ENCODE data around the gene SV2A.
"Not testable (repeated sequence)": the region's sequence is repeated elsewhere in the genome, so short reads cannot be mapped to it uniquely, and the experiment has no call there.

The SV2A gene

DNA sequence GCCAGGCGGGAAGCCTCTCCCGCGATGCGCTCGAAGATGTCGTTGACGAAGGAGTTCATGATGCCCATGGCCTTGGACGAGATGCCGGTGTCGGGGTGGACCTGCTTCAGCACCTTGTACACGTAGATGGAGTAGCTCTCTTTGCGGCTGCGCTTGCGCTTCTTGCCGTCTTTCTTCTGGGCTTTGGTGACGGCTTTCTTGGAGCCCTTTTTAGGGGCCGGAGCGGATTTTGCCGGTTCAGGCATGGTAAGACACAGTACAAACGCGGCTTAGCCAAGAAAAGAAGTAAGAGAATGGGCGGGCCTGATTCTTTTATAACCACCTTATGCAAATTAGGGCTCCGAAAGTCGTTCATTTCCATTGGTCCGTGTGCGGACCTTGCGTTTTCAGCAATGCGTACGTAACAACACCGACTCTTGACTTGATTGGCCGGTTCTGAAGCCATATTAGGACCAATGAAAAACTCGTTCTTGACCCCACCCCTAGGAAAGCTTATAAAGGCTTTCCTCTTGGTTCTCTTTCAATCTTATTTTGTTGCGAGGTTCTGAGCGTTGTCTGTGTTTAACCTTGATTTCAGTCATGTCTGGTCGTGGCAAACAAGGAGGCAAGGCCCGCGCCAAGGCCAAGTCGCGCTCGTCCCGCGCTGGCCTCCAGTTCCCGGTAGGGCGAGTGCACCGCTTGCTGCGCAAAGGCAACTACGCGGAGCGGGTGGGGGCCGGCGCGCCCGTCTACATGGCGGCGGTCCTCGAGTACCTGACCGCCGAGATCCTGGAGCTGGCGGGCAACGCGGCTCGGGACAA is 31.0 kb downstream of the SV2A start:
- DNase-seq (ENCODE audit: low read depth in 3 of 3): peak; percentile 72 to 79 (median 76)

DNA sequence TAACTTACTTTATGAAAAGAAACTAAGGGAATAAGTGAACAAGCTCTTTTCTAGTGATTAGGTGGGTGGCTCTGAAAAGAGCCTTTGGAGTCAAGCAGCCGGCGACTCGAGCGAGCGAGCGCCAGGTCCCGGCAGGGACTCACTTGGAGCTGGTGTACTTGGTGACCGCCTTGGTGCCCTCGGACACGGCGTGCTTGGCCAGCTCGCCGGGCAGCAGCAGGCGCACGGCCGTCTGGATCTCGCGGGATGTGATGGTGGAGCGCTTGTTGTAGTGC is 31.6 kb downstream of the SV2A start:
- DNase-seq (ENCODE audit: low read depth in 3 of 3): not testable (repeated sequence)

DNA sequence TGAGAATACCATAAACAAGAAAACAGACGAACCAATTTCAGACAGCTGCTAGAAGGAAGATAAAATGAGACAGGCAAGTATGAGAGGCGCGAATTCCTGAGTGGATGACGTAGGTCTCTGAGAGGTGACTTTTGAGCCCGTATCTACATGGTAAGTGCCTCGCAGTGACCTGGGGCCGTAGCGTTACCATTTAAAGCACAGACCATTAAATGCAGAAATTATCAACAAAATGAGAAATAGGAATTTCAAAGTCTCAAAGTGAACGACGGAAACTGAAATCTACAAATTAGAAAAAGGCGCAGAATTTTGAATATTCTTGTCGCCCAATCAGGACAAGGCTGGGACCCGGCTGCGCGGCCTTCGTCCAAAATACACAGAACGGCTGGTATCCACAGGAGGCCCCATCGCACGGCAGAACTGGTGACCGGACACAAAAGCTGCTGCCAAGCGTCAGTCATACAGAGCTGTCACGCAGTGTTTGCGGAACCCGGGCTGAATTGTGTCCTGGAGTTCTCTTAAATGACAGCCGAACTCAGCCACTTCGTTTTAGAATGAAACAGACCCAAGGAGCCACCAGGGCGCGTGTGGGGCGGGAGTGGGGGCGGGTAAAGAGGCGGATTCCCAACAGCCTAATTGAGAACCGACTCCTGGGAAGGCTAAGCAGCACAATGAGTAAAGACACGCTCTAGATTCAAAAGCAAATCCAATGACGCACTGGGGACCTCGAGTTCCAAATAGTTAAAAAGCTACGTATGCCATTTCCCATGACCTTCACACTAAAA is 32.1 kb downstream of the SV2A start:
- peak in 2 of 3 experiments; percentile 23 to 77 for DNase-seq (ENCODE audit: low read depth in 3 of 3)

DNA sequence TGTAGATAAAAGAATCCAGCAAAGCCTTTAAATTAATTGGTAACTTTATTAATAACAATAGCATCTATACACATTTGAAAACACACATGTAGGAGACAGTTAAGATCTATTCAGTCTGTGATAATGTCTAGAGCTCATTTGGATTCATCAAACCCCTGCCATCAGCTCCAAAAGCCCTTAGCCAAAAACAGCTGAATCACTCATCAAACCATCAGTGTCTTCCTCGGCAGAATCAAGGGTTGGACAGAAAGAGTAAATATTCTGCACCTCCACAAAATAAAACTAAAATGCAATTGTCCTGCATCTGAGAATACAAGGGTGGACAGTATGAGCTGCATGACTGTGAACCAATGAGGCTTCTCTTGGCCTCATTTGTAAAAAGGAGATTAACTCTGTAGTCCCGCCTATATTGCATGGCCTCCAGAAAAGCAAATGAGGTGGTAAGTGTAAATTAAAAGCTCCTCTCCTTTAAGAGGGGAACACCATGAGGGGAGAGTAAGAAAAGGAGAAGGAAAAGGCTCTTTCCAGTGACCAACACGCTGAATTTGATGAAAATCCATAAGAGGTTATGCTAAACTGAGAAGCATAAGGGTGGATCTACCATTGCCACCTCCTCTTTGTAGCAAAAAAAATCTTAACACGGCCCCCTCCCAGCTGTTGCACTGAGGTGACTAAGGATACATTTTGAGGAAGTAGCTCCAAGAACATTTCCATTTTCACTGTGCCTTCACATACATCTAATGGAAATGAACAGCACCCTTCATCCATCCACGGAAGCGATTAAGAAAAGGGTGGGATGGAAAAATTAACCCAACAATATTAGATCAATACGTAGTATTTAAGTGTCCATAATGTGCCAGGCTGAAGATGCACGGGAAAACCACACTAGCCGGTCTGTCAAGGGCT is 33.0 kb downstream of the SV2A start:
- peak in 1 of 3 experiments; percentile 22 for DNase-seq (ENCODE audit: low read depth in 3 of 3)

DNA sequence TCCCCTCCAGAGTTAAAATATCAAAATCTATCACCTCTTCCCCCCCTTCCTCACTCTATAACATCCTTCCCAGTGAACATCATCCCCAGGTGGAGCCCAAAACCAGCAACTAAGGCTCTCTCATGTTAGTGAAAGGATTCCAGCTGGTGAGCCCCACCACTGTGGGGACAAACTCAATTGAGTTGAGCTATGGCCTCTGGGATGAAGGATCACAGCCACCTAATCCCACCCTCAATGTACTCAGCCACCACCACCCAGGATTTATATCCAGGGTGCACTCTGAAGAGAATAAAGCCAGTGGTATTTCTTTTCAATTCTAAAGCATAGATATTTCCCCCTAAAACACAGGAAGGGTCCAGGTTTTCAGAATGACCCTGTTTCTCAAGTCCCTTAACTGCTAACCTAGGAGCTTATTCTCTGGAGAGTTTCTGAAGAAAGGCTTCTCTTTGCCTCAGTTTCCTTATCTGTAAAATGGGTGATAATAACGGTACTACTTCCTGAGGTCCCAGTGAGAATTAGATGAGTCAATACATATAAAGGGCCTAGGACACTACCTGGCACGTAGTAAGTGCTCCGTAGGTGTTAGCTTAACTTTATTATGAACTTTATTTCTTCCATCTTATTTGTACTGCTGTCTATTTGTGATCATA is 33.9 kb downstream of the SV2A start:
- DNase-seq (ENCODE audit: low read depth in 3 of 3): no peak

DNA sequence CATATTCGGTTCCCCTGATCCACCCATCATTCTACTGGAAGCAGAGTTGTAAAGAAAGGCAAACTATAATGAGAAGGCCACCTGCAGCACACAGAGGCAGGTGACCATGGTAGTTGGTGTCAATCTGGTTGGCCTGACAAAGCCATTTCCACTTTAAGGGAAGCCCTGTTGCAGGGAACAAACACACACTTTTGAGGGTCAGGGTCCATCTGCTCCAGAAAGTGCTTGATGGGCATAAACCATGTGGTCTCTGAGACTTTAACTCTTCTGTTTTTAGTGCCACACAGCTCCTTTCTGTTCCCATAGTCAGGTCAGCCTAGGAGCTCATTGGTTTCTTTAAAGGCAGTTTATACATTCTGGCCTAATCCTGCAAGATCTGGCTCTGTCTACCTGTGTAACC is 35.8 kb downstream of the SV2A start:
- DNase-seq (ENCODE audit: low read depth in 3 of 3): no peak

DNA sequence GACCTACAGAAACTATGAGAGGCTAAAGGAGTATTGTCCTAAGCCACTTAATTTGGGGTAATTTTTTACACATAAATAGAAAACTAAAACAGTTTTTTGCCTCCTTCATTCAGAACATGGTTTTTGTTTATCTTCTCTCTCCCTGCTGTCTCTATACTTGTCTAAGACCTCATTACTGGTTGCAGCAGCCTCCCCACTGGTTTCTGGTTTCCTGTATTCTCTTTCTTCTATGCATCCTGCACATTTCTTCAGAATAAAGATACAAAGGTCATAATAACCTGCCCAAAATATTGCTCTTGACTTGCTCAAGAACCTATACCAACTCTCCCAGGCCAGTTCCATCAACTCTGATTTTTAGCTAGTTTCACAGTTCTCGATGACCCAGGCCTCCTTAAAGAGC is 38.1 kb downstream of the SV2A start:
- no peak for DNase-seq (ENCODE audit: low read depth in 3 of 3)

DNA sequence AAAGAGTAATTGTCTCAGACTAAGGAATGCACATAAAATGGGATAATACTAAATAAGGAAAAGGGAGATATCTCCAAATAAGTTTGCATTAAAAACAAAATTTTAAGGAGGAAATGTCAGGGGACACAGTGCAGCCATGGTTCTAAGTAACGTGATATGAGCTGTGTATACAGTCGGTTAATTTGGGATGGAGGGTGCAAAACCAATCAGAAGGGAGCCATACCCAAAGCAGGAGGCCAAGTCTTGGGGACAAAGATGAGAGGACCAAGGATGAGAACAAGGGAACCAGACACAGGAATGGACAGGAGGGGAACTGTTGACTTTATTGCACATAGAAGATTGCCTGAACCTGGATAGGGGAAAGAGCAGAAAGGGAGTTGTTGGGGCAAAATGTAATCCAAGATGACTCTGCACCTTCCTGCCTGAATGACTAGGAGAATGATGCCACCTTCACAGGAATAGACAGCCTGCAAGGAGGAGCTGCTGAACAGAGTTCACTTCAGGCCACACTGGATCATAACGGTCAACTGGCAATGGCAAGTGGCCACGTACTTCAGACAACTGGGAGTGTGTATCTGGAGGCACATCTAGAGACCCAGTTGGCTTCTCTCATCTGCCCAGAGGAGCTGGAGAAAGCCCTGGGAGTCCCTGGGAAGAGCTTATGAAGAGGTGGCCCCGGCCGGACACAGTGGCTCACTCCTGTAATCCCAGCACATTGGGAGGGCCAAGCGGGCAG is 40.3 kb downstream of the SV2A start:
- no peak for DNase-seq (ENCODE audit: low read depth in 3 of 3)

DNA sequence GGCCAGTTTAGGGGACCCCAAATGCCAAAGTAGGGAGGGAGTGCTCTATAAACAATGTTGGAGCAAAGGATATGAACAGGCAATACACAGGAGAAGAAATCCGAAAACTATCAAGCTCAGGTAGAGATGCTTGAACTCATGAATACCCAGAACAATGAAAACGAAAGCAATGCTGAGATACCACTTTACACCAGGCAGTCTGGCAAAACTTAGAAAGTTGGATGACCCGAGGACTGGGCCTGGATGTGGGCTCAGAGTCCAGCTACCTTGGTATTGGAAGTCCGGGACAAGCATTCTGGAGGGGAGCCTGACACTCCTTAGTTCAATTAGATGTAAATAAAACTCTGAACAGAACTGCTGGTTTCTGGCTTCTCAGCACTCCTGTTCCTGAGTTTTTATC is 44.6 kb downstream of the SV2A start:
- DNase-seq (ENCODE audit: low read depth in 3 of 3): not testable (repeated sequence)

DNA sequence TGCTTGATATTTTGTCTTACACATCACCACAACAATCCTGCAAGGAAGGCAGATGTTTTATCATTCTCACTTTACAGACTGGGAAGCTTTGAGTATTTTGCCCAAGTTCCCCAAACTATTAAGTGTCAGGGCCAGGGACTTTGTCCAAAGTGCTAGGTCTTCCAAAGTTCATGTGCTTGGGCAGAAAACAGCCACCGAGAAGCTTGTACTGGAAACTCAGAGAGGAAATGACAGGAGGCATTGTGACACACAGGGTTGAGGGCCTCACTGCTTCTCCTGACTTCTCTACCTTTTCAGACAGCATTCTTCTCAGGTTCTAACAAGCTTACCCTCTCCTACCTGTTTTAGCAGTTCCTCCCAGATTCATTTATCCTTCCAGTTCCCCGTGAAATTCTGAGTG is 50.8 kb downstream of the SV2A start:
- DNase-seq (ENCODE audit: low read depth in 3 of 3): not testable (repeated sequence)

DNA sequence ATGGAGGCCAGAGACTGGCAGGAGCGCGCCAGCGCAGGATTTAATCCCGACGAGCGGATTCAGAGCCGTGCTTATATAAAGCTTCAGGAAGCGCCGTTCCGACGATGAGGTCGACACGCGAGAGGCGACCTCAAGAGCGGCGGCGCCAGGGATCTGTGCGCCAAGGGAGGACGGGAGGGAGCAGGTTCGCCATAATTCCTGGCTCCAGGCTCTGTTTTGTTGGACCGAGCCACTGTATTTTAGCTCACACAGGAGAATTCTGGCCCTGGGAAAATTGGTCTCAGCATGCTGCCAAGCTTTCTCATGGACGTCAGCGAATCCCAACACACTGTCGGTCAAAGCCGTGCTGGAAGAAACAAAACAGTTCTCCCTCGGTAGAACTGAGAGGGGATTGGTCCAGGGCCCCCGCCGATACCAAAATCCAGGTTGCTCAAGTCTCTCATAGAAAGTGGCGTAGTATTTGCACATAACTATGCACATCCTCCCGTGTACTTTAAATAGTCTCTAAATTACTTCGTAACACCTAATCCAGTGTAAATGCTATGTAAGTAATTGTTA is 56.1 kb downstream of the SV2A start:
- DNase-seq (ENCODE audit: low read depth in 3 of 3): not testable (repeated sequence)

DNA sequence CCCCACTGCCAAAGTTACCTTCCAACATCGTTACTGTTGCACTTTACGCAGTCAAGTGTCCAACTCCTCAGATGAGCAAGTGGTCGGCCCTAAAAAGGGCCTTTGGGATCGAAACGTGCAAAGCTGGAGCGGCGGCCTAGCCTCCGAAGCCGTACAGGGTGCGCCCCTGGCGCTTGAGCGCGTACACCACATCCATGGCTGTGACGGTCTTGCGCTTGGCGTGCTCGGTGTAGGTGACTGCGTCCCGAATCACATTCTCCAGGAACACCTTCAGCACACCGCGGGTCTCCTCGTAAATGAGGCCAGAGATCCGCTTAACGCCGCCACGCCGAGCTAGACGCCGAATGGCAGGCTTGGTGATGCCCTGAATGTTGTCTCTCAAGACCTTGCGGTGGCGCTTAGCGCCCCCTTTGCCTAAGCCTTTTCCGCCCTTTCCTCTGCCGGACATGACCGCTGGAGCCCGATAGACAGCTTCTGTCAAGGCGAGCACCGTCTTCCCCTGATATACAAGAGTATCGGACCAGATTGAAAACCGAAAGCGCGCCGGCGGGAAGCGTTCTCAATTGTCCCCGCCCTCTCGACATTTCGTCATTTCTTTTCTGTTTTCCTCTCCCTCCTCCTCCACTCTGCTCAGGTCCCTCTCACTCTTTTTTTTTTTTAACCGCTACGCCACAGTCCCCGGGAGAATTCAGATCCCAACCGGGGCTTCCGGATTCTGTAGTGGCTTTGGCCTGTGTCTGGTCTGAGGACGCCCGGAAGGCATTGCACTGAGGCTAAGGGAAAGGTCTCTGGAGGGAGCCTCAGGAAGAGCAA is 56.8 kb downstream of the SV2A start:
- not testable (repeated sequence) for DNase-seq (ENCODE audit: low read depth in 3 of 3)

DNA sequence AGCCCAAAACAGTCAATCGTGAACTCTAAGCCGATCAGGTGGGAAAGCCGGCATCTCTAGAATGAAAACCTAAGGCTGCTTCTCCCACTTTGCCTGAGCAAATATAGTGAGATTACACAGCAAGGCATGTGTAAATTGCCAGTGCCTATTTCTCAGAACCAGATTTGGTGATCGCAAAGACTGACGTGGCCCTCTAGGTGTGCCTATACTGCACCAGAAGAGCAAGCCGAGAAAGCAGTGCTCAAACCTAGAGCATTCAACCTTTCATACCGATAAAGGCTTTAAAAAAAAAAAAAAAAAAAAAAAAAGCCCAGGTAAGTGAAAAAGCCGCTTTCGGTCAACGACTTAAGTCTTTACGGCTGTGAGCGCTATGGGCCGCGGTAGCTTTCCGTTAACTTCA is 57.4 kb downstream of the SV2A start:
- not testable (repeated sequence) for DNase-seq (ENCODE audit: low read depth in 3 of 3)

All from stimulated activated CD4-positive, alpha-beta T cell treated with anti-CD3 and anti-CD28 coated beads, TNF-alpha, amount 100 ng/mL, for 24 hours (primary cell).